Lung (tissue), 12 donors: ENCODE results near the gene GFAP. TPM values are rescaled to one million over a fixed set of nuclear protein-coding genes. Genes with fewer than 3 reads are reported as not detected.

Source experiments
- ATAC-seq: fragments of 200-7000 bp; cut with Tn5 transposase; one replicate; pipeline ENCODE4 v1.9.1; 2020; ENCODE audit warnings: moderate number of reproducible peaks; ENCODE audit not compliant: insufficient read depth, low FRiP score
- DNase-seq, 3 donors: peaks; one replicate each; pipeline ENCODE4 v3.0.0-alpha.2; 2013 to 2017
- H3K27ac ChIP-seq, 2 donors: one replicate each; pipeline ENCODE4 v1.5.1; 2013; ENCODE audit warnings: mild to moderate bottlenecking in 2 of 2, moderate library complexity in 2 of 2, control low read depth in 1 of 2, inconsistent platforms in 1 of 2, low read depth in 1 of 2, low read length in 1 of 2
- H3K27me3 ChIP-seq, 3 donors: one replicate each; pipeline ENCODE4 v1.5.1; 2013; ENCODE audit warnings: low read length in 2 of 3; ENCODE audit not compliant: control insufficient read depth in 3 of 3, insufficient read depth in 3 of 3
- H3K36me3 ChIP-seq, 4 donors: one replicate each; pipeline ENCODE4 v1.5.1; 2013; ENCODE audit warnings: low read length in 4 of 4, mild to moderate bottlenecking in 1 of 4, moderate library complexity in 1 of 4; ENCODE audit not compliant: control insufficient read depth in 4 of 4, insufficient read depth in 4 of 4
- H3K4me1 ChIP-seq, 5 donors: one replicate each; pipeline ENCODE4 v1.5.1; 2013; ENCODE audit warnings: low read length in 5 of 5, mild to moderate bottlenecking in 2 of 5, moderate library complexity in 1 of 5; ENCODE audit not compliant: control insufficient read depth in 5 of 5, insufficient read depth in 5 of 5
- H3K4me3 ChIP-seq: one replicate; pipeline ENCODE4 v1.5.1; 2013; ENCODE audit warnings: mild to moderate bottlenecking, control low read depth, moderate library complexity
- H3K9ac ChIP-seq, 2 donors: one replicate each; pipeline ENCODE4 v1.5.1; 2013; ENCODE audit warnings: low read length in 2 of 2, control low read depth in 1 of 2; ENCODE audit not compliant: insufficient read depth in 1 of 2
- H3K9me3 ChIP-seq, 4 donors: one replicate each; pipeline ENCODE4 v1.5.1; 2013; ENCODE audit warnings: low read length in 3 of 4, mild to moderate bottlenecking in 1 of 4, moderate library complexity in 1 of 4; ENCODE audit not compliant: control insufficient read depth in 4 of 4, insufficient read depth in 3 of 4
- CTCF ChIP-seq: IDR thresholded peaks from 2 replicates; pipeline ENCODE4 v1.5.1; 2012; ENCODE audit warnings: mild to moderate bottlenecking; ENCODE audit errors: control extremely low read depth, extremely low read depth
- whole genome bisulfite sequencing, 2 donors: extraction: QIAGEN DNeasy Blood & Tissue Kit; methylation state at CpG; one replicate each; pipeline ENCODE4 v1.1.7; 2013; 5-methylcytosine and 5-hydroxymethylcytosine counted together
- polyA plus RNA-seq, 2 donors: library from polyadenylated mRNA; stranded (reverse); fragments of 200-250 nt; gene quantifications; one replicate each; pipeline ENCODE4 v1.2.1, GENCODE V29; 2013
- total RNA-seq, 2 donors: library from RNA; depleted of rRNA in 1 of 2; stranded (reverse); fragments of >200 nt in 1 of 2; gene quantifications; one replicate each; pipeline ENCODE4 v1.2.1, GENCODE V29; 2014 to 2021
- donor health status: control.
- donor health status: control.
- donor health status: Bipolar disorder and iron deficiency.
- donor health status: healthy.
- donor health status: DM: yes; HTN: yes; CAD: no.

The GFAP gene
- total and polyA plus RNA-seq, 4 donors: 0.25 to 0.88 (median 0.34) TPM

GRCh38 chr17:44863061-44863918 lies 52.0 kb downstream of the GFAP start:
- H3K36me3 ChIP-seq: peaks cover 37 to 66% (median 49%) of the 10 kb centered on the region in 4 donors
- DNase-seq (peak in 1 of 3 donors; percentile 24), ATAC-seq (no peak)
- WGBS, 2 donors: 81 to 91% methylated on average over 12 of the region's 12 CpGs
- H3K27me3 ChIP-seq: no peaks in the 10 kb centered on the region
- peaks cover 0 to 2% (median 0%) of the 10 kb centered on the region in 4 donors for H3K9me3 ChIP-seq
- no peak for TF ChIP-seq CTCF
- H3K27ac ChIP-seq: no peak overlapping the region
- H3K4me3 ChIP-seq: no peak overlapping the region
- H3K9ac ChIP-seq: no peak overlapping the region
- peaks cover 0 to 7% (median 0%) of the 10 kb centered on the region in 5 donors for H3K4me1 ChIP-seq

GRCh38 chr17:44862278-44862914 lies 52.9 kb downstream of the GFAP start:
- ATAC-seq (no peak), DNase-seq (no peak)
- Histone ChIP-seq H3K27me3 (no peaks in the 10 kb centered on the region), H3K9ac (no peak overlapping the region), H3K9me3 (peaks cover 0 to 2% (median 0%) of the 10 kb centered on the region in 4 donors), H3K4me3 (no peak overlapping the region), H3K27ac (no peak overlapping the region), H3K4me1 (peaks cover 0 to 7% (median 0%) of the 10 kb centered on the region in 5 donors), H3K36me3 (peaks cover 34 to 65% (median 48%) of the 10 kb centered on the region in 4 donors)
- no peak for TF ChIP-seq CTCF
- WGBS, 2 donors: 80 to 89% methylated on average over 9 of the region's 9 CpGs

GRCh38 chr17:44859701-44860100 lies 55.6 kb downstream of the GFAP start:
- Histone ChIP-seq H3K4me1 (peaks cover 0 to 7% (median 0%) of the 10 kb centered on the region in 5 donors), H3K9ac (no peak overlapping the region), H3K27me3 (no peaks in the 10 kb centered on the region), H3K36me3 (peaks cover 36 to 72% (median 53%) of the 10 kb centered on the region in 4 donors), H3K27ac (no peak overlapping the region), H3K9me3 (peaks cover 0 to 2% (median 0%) of the 10 kb centered on the region in 4 donors), H3K4me3 (no peak overlapping the region)
- WGBS, 2 donors: 94 to 95% methylated on average over 5 of the region's 5 CpGs
- TF ChIP-seq CTCF: no peak
- ATAC-seq (no peak), DNase-seq (no peak)
